HEK293 (cell line): Measurements from ENCODE around the gene CHST3.

Experiments
- CTCF ChIA-PET: fragments of 350-600 bp; formaldehyde crosslinking; extraction: SDS; loops from one replicate; lab custom pipeline; 2021; ENCODE audit warnings: antibody characterized with exemption; lab: Yijun Ruan, JAX
- POLR2A ChIA-PET: fragments of 300-600 bp; formaldehyde crosslinking; extraction: SDS; loops from one replicate; lab custom pipeline; 2020; ENCODE audit warnings: antibody characterized with exemption, inconsistent platforms; lab: Yijun Ruan, JAX
- H3K27ac ChIP-seq: fragments of 200-500 bp; sonication (Bioruptor generic); 2 replicates; pipeline ENCODE4 v1.5.1; 2014; ENCODE audit warnings: low read depth, low read length, control low read depth, inconsistent platforms; ENCODE audit errors: extremely low read depth
- H3K36me3 ChIP-seq, 2 experiments: fragments of 200-500 bp in 1 of 2; sonication (Bioruptor generic) in 1 of 2; 1 replicate in 1 of 2; 2 replicates in 1 of 2; pipeline ENCODE4 v1.5.1; 2014 to 2017; ENCODE audit warnings: inconsistent platforms in 2 of 2, low read length in 2 of 2; ENCODE audit not compliant: control insufficient read depth in 2 of 2, insufficient read depth in 1 of 2
- H3K4me1 ChIP-seq: fragments of 200-500 bp; sonication (Bioruptor generic); 2 replicates; pipeline ENCODE4 v1.5.1; 2014; ENCODE audit warnings: mild to moderate bottlenecking, low read length, inconsistent platforms; ENCODE audit not compliant: control insufficient read depth, insufficient read depth
- H3K4me3 ChIP-seq: 2 replicates; pipeline ENCODE4 v1.5.1; 2011; ENCODE audit warnings: low read depth, mild to moderate bottlenecking, control low read depth, low read length, moderate library complexity
- H3K9me3 ChIP-seq: fragments of 200-500 bp; sonication (Bioruptor generic); 2 replicates; pipeline ENCODE4 v1.5.1; 2014; ENCODE audit warnings: low read depth, low read length, inconsistent platforms; ENCODE audit not compliant: control insufficient read depth, insufficient read depth
- KLF16 ChIP-seq: fragments of 450-650 bp; formaldehyde crosslinking; IDR thresholded peaks from 2 replicates; pipeline ENCODE4 v1.5.1; 2017; ENCODE audit warnings: missing biosample characterization, missing genetic modification characterization
- KLF7 ChIP-seq: fragments of 450-650 bp; formaldehyde crosslinking; IDR thresholded peaks from 2 replicates; pipeline ENCODE4 v1.5.1; 2016; ENCODE audit warnings: missing biosample characterization, missing genetic modification characterization, borderline replicate concordance
- PATZ1 ChIP-seq: fragments of 450-650 bp; formaldehyde crosslinking; IDR thresholded peaks from 2 replicates; pipeline ENCODE4 v1.5.1; 2016; ENCODE audit warnings: missing biosample characterization, missing genetic modification characterization
- SETDB1 ChIP-seq: IDR thresholded peaks from one replicate; pipeline ENCODE4 v1.6.1; 2017; ENCODE audit warnings: mild to moderate bottlenecking, low read length, moderate library complexity, mixed read lengths; ENCODE audit not compliant: insufficient read length
- WT1 ChIP-seq: fragments of 450-650 bp; formaldehyde crosslinking; IDR thresholded peaks from 2 replicates; pipeline ENCODE4 v1.5.1; 2016; ENCODE audit warnings: missing biosample characterization, missing genetic modification characterization
- YY1 ChIP-seq: fragments of 450-650 bp; formaldehyde crosslinking; IDR thresholded peaks from 2 replicates; pipeline ENCODE4 v1.5.1; 2018; ENCODE audit warnings: missing biosample characterization, missing genetic modification characterization
- ZBTB44 ChIP-seq: fragments of 450-650 bp; IDR thresholded peaks from 2 replicates; pipeline ENCODE4 v1.5.1; 2018; ENCODE audit warnings: missing biosample characterization, mild to moderate bottlenecking, missing genetic modification characterization
- ZNF121 ChIP-seq: fragments of 450-650 bp; formaldehyde crosslinking; IDR thresholded peaks from 2 replicates; pipeline ENCODE4 v1.5.1; 2016; ENCODE audit warnings: missing biosample characterization, missing genetic modification characterization
- ZNF169 ChIP-seq: fragments of 450-650 bp; formaldehyde crosslinking; IDR thresholded peaks from 2 replicates; pipeline ENCODE4 v1.5.1; 2016; ENCODE audit warnings: missing biosample characterization, missing genetic modification characterization
- ZNF184 ChIP-seq: fragments of 450-650 bp; IDR thresholded peaks from 2 replicates; pipeline ENCODE4 v1.5.1; 2018; ENCODE audit warnings: missing biosample characterization, mild to moderate bottlenecking, missing genetic modification characterization
- ZNF24 ChIP-seq: fragments of 450-650 bp; formaldehyde crosslinking; IDR thresholded peaks from 2 replicates; pipeline ENCODE4 v1.5.1; 2016; ENCODE audit warnings: missing biosample characterization, missing genetic modification characterization
- ZNF26 ChIP-seq: fragments of 450-650 bp; formaldehyde crosslinking; IDR thresholded peaks from 2 replicates; pipeline ENCODE4 v1.5.1; 2016; ENCODE audit warnings: missing biosample characterization, missing genetic modification characterization
- ZNF280C ChIP-seq: fragments of 450-650 bp; formaldehyde crosslinking; IDR thresholded peaks from 2 replicates; pipeline ENCODE4 v1.5.1; 2016; ENCODE audit warnings: missing biosample characterization, missing genetic modification characterization
- ZNF37A ChIP-seq: fragments of 450-650 bp; IDR thresholded peaks from 2 replicates; pipeline ENCODE4 v1.5.1; 2018; ENCODE audit warnings: missing biosample characterization, missing genetic modification characterization
- ZNF394 ChIP-seq: fragments of 450-650 bp; formaldehyde crosslinking; IDR thresholded peaks from 2 replicates; pipeline ENCODE4 v1.5.1; 2016; ENCODE audit warnings: missing biosample characterization, missing genetic modification characterization, mild to moderate bottlenecking, moderate library complexity, borderline replicate concordance
- ZNF629 ChIP-seq: fragments of 450-650 bp; formaldehyde crosslinking; IDR thresholded peaks from 2 replicates; pipeline ENCODE4 v1.5.1; 2017; ENCODE audit warnings: missing biosample characterization, missing genetic modification characterization
- ZNF677 ChIP-seq: fragments of 450-650 bp; IDR thresholded peaks from 2 replicates; pipeline ENCODE4 v1.5.0; 2018; ENCODE audit warnings: missing biosample characterization, mild to moderate bottlenecking, missing genetic modification characterization, moderate library complexity
- ZNF707 ChIP-seq: fragments of 450-650 bp; formaldehyde crosslinking; IDR thresholded peaks from 2 replicates; pipeline ENCODE4 v1.5.1; 2016; ENCODE audit warnings: missing biosample characterization, missing genetic modification characterization
- ZNF837 ChIP-seq: fragments of 450-650 bp; formaldehyde crosslinking; IDR thresholded peaks from 2 replicates; pipeline ENCODE4 v1.5.1; 2016; ENCODE audit warnings: missing biosample characterization, missing genetic modification characterization
- ZSCAN16 ChIP-seq: fragments of 450-650 bp; formaldehyde crosslinking; IDR thresholded peaks from 2 replicates; pipeline ENCODE4 v1.5.1; 2016; ENCODE audit warnings: missing biosample characterization, missing genetic modification characterization
- ZSCAN18 ChIP-seq: fragments of 450-650 bp; formaldehyde crosslinking; IDR thresholded peaks from 2 replicates; pipeline ENCODE4 v1.5.1; 2016; ENCODE audit warnings: missing biosample characterization, missing genetic modification characterization

The CHST3 gene

GRCh38 chr10:71964098-71964742 is at the start of gene CHST3 (continued):
- TF ChIP-seq ZNF280C (no peak), ZSCAN16 (tag by site-specific recombination) (no peak), ZBTB44 (tag by site-specific recombination) (no peak), ZNF121 (no peak), ZSCAN18 (no peak), ZNF394 (tag by site-specific recombination) (peak; percentile 80), WT1 (tag by site-specific recombination) (peak; percentile 80), ZNF169 (tag by site-specific recombination) (no peak), ZNF837 (tag by site-specific recombination) (no peak), ZNF629 (tag by site-specific recombination) (0 out of 2 replicates have a peak, but pooled peaks have one; percentile 8), ZNF37A (peak; percentile 13; the same call in 1 of the 2 replicates), KLF16 (tag by site-specific recombination) (peak; percentile 46; the same call in 1 of the 2 replicates), KLF7 (tag by site-specific recombination) (no peak), ZNF677 (tag by site-specific recombination) (0 out of 2 replicates have a peak, but pooled peaks have one; percentile 12), PATZ1 (tag by site-specific recombination) (peak; percentile 87), ZNF184 (no peak)

GRCh38 chr10:71916827-71917226 is 47.4 kb upstream of the CHST3 start:
- ChIA-PET POLR2A (no interaction called here), CTCF (interaction anchor here (0.6 to 1.6 kb wide), 10 partner anchors 16 to 420 kb away, joined by 3 to 11 read pairs (median 3); no protein-coding TSS in a partner anchor)
- no peaks in the 10 kb centered on the region for H3K9me3 ChIP-seq
- H3K4me3 ChIP-seq = no peak overlapping the region
- no peak overlapping the region for H3K27ac ChIP-seq
- no peaks in the 10 kb centered on the region for H3K36me3 ChIP-seq
- TF ChIP-seq ZNF707 (no peak), ZNF26 (tag by site-specific recombination) (peak; percentile 44; the same call in 1 of the 2 replicates), YY1 (tag by site-specific recombination) (no peak), ZNF24 (tag by site-specific recombination) (no peak), SETDB1 (peak; percentile 96), ZNF184 (0 out of 2 replicates have a peak, but pooled peaks have one; percentile 63)
- H3K4me1 ChIP-seq = peaks cover 11% of the 10 kb centered on the region; the same call in 1 of the 2 replicates
